ENCODE measurements around the gene ETNK2. TPM values are rescaled to one million over a fixed set of nuclear protein-coding genes. Genes with fewer than 3 reads are reported as not detected.

The ETNK2 gene
- total and polyA plus RNA-seq, 2 of the 13 experiments (the other 11 are each of a cell fraction or from before 2014, with no cell fraction given): 15.5 to 42.8 TPM

DNA sequence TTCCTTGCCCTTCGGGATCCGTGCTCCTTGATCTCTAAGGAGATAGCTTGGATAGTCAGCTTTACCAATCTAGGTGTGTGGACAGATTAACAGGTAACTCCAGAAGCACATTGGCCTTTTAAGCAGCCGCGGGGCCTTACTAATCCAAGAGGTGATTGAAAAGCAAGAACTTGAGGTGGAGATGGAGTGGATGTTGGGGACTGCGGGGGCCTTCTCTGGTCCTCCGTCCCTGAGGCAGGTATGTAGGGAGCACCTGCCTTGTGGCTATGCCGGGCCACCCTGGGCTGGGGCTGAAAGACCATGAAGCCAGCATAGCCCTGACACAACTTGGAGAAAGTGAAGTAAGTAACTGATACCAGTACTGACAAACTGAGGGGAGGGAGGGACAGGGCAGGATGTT, 68.4 kb downstream of the ETNK2 start:
- 92% methylated on average over 7 of the region's 7 CpGs for WGBS (ENCODE audit: low lambda C conversion rate)
- H3K79me2 ChIP-seq (ENCODE audit: insufficient read depth, low read length): peaks cover 85% of the 10 kb centered on the region
- CTCF ChIA-PET (ENCODE audit: low intra/inter-chr PET ratio, low total read pairs): no interaction called here

More for the DNA sequence above, 68.4 kb downstream of the ETNK2 start:
- no peak for ATAC-seq
- POLR2A ChIA-PET: interaction anchor here (1.5 to 1.7 kb wide), 2 partner anchors 10 to 18 kb away, joined by 8 to 17 read pairs; partner anchors contain the start of gene SOX13
- Histone ChIP-seq H3K4me2 (ENCODE audit: low read depth, low read length) (peak overlapping the region; percentile 56; the same call in 1 of the 2 replicates), H3K4me1 (ENCODE audit: insufficient read depth, low read length) (peaks cover 74% of the 10 kb centered on the region), H3K9me3 (ENCODE audit: low read length) (no peaks in the 10 kb centered on the region), H3K9ac (ENCODE audit: insufficient read depth, low read depth, low read length) (peak overlapping the region; percentile 57), H3K27me3 (ENCODE audit: control insufficient read depth in 1 of 2, insufficient read depth in 2 of 2, low read length in 2 of 2) (no peaks in the 10 kb centered on the region), H3K27ac (ENCODE audit: extremely low read length, insufficient read depth, low read length) (no peak overlapping the region), H2AFZ (ENCODE audit: low read length) (no peak overlapping the region), H3K36me3 (replicated peaks in 1 of 2; ENCODE audit: control insufficient read depth in 1 of 2, insufficient read depth in 2 of 2, low read length in 2 of 2) (peaks cover 0 to 3% of the 10 kb centered on the region in 2 experiments; a peak in 1 of 5 replicates), H4K20me1 (ENCODE audit: insufficient read depth, low read length) (peaks cover 13% of the 10 kb centered on the region), H3K4me3 (replicated peaks in 1 of 3; ENCODE audit: insufficient read depth in 1 of 3, low read depth in 2 of 3, low read length in 3 of 3) (no peak overlapping the region)
- BruUV-seq (replicated peaks): no TSS peak
- no peak for FAIRE-seq
- in situ Hi-C loops (cut with HindIII; ENCODE audit: extremely low pct_ligation_motif_present, low pct_unique_long_range_greater_than_20kb): loop anchor here (5.0 kb wide), 1 partner anchor 44 kb away; no protein-coding TSS in a partner anchor
- intact Hi-C loops (cut with micrococcal nuclease; ENCODE audit: unreplicated experiment): no loop called here
- TF ChIP-seq ADNP (CRISPR knock-in tag; IDR thresholded peaks at IDR 0.05) (no peak), HNRNPLL (IDR thresholded peaks at IDR 0.05; ENCODE audit: low read depth, low read length, poor library complexity, severe bottlenecking) (no peak), ZMAT3 (CRISPR knock-in tag; conservative IDR thresholded peaks at IDR 0.05) (no peak), ZMYM2 (CRISPR knock-in tag; IDR thresholded peaks at IDR 0.05) (no peak), PLRG1 (conservative IDR thresholded peaks at IDR 0.05) (no peak), ZNF782 (CRISPR knock-in tag; IDR thresholded peaks at IDR 0.05; ENCODE audit: borderline replicate concordance) (no peak), ZNF138 (CRISPR knock-in tag; IDR thresholded peaks at IDR 0.05; ENCODE audit: low read depth) (no peak), NFIB (CRISPR knock-in tag; IDR thresholded peaks at IDR 0.05; ENCODE audit: borderline replicate concordance) (no peak), FOXK2 (IDR thresholded peaks at IDR 0.05) (no peak), MYC (CRISPR knock-in tag; IDR thresholded peaks at IDR 0.05; ENCODE audit: borderline replicate concordance) (no peak), CREM (IDR thresholded peaks at IDR 0.05) (no peak), CREM (CRISPR knock-in tag; IDR thresholded peaks at IDR 0.05) (no peak), ZNF644 (CRISPR knock-in tag; IDR thresholded peaks at IDR 0.05; ENCODE audit: low read depth) (no peak), BRD4 (CRISPR knock-in tag; IDR thresholded peaks at IDR 0.05) (no peak), ZNF607 (CRISPR knock-in tag; IDR thresholded peaks at IDR 0.05; ENCODE audit: borderline replicate concordance) (no peak), MTF1 (CRISPR knock-in tag; IDR thresholded peaks at IDR 0.05) (no peak)
- TF ChIP-seq, protein P1, sequence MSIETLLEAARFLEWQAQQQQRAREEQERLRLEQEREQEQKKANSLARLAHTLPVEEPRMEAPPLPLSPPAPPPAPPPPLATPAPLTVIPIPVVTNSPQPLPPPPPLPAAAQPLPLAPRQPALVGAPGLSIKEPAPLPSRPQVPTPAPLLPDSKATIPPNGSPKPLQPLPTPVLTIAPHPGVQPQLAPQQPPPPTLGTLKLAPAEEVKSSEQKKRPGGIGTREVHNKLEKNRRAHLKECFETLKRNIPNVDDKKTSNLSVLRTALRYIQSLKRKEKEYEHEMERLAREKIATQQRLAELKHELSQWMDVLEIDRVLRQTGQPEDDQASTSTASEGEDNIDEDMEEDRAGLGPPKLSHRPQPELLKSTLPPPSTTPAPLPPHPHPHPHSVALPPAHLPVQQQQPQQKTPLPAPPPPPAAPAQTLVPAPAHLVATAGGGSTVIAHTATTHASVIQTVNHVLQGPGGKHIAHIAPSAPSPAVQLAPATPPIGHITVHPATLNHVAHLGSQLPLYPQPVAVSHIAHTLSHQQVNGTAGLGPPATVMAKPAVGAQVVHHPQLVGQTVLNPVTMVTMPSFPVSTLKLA (IDR thresholded peaks at IDR 0.05): no peak
- TF ChIP-seq, protein P2, sequence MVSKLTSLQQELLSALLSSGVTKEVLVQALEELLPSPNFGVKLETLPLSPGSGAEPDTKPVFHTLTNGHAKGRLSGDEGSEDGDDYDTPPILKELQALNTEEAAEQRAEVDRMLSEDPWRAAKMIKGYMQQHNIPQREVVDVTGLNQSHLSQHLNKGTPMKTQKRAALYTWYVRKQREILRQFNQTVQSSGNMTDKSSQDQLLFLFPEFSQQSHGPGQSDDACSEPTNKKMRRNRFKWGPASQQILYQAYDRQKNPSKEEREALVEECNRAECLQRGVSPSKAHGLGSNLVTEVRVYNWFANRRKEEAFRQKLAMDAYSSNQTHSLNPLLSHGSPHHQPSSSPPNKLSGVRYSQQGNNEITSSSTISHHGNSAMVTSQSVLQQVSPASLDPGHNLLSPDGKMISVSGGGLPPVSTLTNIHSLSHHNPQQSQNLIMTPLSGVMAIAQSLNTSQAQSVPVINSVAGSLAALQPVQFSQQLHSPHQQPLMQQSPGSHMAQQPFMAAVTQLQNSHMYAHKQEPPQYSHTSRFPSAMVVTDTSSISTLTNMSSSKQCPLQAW (CRISPR knock-in tag; IDR thresholded peaks at IDR 0.05): no peak
- no peak for DNase-seq (ENCODE audit: low spot score)
